Right renal pelvis (tissue), 4 donors: ENCODE results near the gene CHST7. TPM values are rescaled to one million over a fixed set of nuclear protein-coding genes. Genes with fewer than 3 reads are reported as not detected.

Experiments used
- DNase-seq, 4 donors: peaks; one replicate each; pipeline ENCODE4 v3.0.0-alpha.2; 2013; ENCODE audit warnings: low read depth in 4 of 4, low spot score in 3 of 4, missing footprints in 1 of 4
- polyA plus RNA-seq, 4 donors: library from polyadenylated mRNA; unstranded; fragments of 120-200 nt; gene quantifications; one replicate each; pipeline ENCODE4 v1.2.1, GENCODE V29; 2013; ENCODE audit not compliant: insufficient read length in 4 of 4

The CHST7 gene
- polyA plus RNA-seq, 4 donors: 1.7 to 3.0 (median 2.0) TPM

GRCh38 chrX:46601283-46601682 is 27.7 kb downstream of the CHST7 start:
- no peak for DNase-seq

- DNase-seq: no peak
These were observed 29.0 kb downstream of the CHST7 start for GRCh38 chrX:46602468-46603102.

GRCh38 chrX:46607916-46608315 is 34.4 kb downstream of the CHST7 start:
- no peak for DNase-seq

- DNase-seq: no peak
These were observed 36.6 kb downstream of the CHST7 start for GRCh38 chrX:46610070-46610658.

GRCh38 chrX:46611658-46612362 is 38.2 kb downstream of the CHST7 start:
- DNase-seq: no peak

GRCh38 chrX:46617906-46618305 is 44.3 kb downstream of the CHST7 start:
- DNase-seq: no peak

- no peak for DNase-seq
These were observed 45.4 kb downstream of the CHST7 start for GRCh38 chrX:46618947-46619346.

- DNase-seq: no peak
These were observed 46.9 kb downstream of the CHST7 start for GRCh38 chrX:46620505-46620904.

GRCh38 chrX:46621572-46621971 is 48.0 kb downstream of the CHST7 start:
- DNase-seq: no peak

- no peak for DNase-seq
These were observed 50.7 kb downstream of the CHST7 start for GRCh38 chrX:46624090-46624786.

- no peak for DNase-seq
These were observed 53.0 kb downstream of the CHST7 start for GRCh38 chrX:46626566-46626965.

- no peak for DNase-seq
These were observed 53.5 kb downstream of the CHST7 start for GRCh38 chrX:46627062-46627461.

- no peak for DNase-seq
These were observed 54.3 kb downstream of the CHST7 start for GRCh38 chrX:46627711-46628419.

- DNase-seq: no peak
These were observed 55.2 kb downstream of the CHST7 start for GRCh38 chrX:46628460-46629371.

- no peak for DNase-seq
These were observed 56.6 kb downstream of the CHST7 start for GRCh38 chrX:46630141-46630540.

- no peak for DNase-seq
These were observed 61.0 kb downstream of the CHST7 start for GRCh38 chrX:46634577-46634976.

- DNase-seq: no peak
These were observed 61.6 kb downstream of the CHST7 start for GRCh38 chrX:46635186-46635585.

GRCh38 chrX:46636223-46636622 is 62.7 kb downstream of the CHST7 start:
- DNase-seq: no peak

GRCh38 chrX:46637938-46638337 is 64.4 kb downstream of the CHST7 start:
- no peak for DNase-seq

GRCh38 chrX:46642145-46642544 is 68.6 kb downstream of the CHST7 start:
- DNase-seq: no peak
